GM12878 (cell line): ENCODE measurements around the gene ADAMTS13.

Source experiments
- BHLHE40 ChIP-seq, 2 experiments: fragments of 450-650 bp in 1 of 2; IDR thresholded peaks; 2 replicates each; pipeline ENCODE4 v1.6.1; 2011 to 2017; ENCODE audit warnings: low read depth in 2 of 2, borderline replicate concordance in 1 of 2, improper control_type of control experiment in 1 of 2, low read length in 1 of 2, mild to moderate bottlenecking in 1 of 2
- CHD1 ChIP-seq: IDR thresholded peaks from 2 replicates; pipeline ENCODE4 v1.6.1; 2012; ENCODE audit warnings: low read depth, low read length, improper control_type of control experiment
- CREB1 ChIP-seq: IDR thresholded peaks from 2 replicates; pipeline ENCODE4 v1.6.1; 2012; ENCODE audit warnings: low read depth, mild to moderate bottlenecking, inconsistent platforms
- EZH2 ChIP-seq: IDR thresholded peaks from 2 replicates; pipeline ENCODE4 v1.6.1; 2012; ENCODE audit warnings: low read depth, mild to moderate bottlenecking, control low read depth, inconsistent platforms, low read length, borderline replicate concordance; ENCODE audit not compliant: control insufficient read depth
- MYC ChIP-seq: IDR thresholded peaks from 2 replicates; pipeline ENCODE4 v1.6.1; 2011; ENCODE audit warnings: mild to moderate bottlenecking, low read length, moderate library complexity, inconsistent platforms; ENCODE audit not compliant: insufficient read depth, insufficient replicate concordance, insufficient read length, severe bottlenecking
- NFIC ChIP-seq: IDR thresholded peaks from 2 replicates; pipeline ENCODE4 v1.6.1; 2012; ENCODE audit warnings: low read depth, mild to moderate bottlenecking, inconsistent platforms, low read length, moderate library complexity
- POLR2A ChIP-seq: IDR thresholded peaks from 2 replicates; pipeline ENCODE4 v1.6.1; 2011; ENCODE audit warnings: low read depth, mild to moderate bottlenecking, low read length
- POLR2AphosphoS5 ChIP-seq: IDR thresholded peaks from 2 replicates; pipeline ENCODE4 v1.6.1; 2011; ENCODE audit warnings: mild to moderate bottlenecking, low read length, inconsistent platforms
- RAD21 ChIP-seq: IDR thresholded peaks from 2 replicates; pipeline ENCODE4 v1.6.1; 2011; ENCODE audit warnings: mild to moderate bottlenecking, low read depth, low read length, moderate library complexity; ENCODE audit not compliant: insufficient read depth
- TF ChIP-seq, protein P1 (sequence below), 3 experiments: IDR thresholded peaks in 2 of 3; conservative IDR thresholded peaks in 1 of 3; 2 replicates each; pipeline ENCODE4 v1.5.1; 2011; ENCODE audit warnings: low read depth in 3 of 3, low read length in 3 of 3, mild to moderate bottlenecking in 3 of 3, control low read depth in 2 of 3, moderate library complexity in 2 of 3, inconsistent platforms in 1 of 3, mixed read lengths in 1 of 3; ENCODE audit not compliant: control insufficient read depth in 2 of 3, insufficient read depth in 1 of 3; ENCODE audit errors: extremely low read depth in 1 of 3
- TF ChIP-seq, protein P2 (sequence below): IDR thresholded peaks from 2 replicates; pipeline ENCODE4 v1.6.1; 2012; ENCODE audit warnings: low read length, inconsistent platforms

DNA sequence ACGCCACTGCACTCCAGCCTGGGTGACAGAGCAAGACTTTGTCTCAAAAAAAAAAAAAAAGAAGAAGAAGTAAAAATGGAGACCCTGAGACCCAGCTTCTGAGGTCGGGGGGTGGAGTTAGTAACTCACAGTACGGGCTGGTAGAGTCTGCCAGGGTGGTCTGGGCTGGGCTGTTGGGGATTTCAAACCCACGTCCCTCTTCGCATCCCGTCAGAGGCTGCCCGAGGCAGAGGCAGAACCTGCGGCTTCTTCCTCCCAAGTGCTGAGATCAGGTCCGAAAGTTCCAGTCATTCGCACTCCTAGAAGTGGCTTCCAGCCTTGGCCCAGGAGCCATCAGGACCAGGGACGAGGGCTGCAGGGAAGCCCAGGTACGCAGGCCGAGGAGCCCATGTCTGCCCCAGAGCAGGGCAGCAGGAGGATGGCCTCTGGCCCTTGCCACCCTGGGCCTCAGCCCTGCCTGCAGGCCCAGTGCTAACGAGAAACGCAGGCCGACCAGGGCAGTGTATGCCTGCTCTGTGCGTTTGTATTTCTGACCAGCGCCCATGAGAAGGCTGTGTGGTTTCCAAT is 66.6 kb downstream of the ADAMTS13 start:
- TF ChIP-seq, protein P1, sequence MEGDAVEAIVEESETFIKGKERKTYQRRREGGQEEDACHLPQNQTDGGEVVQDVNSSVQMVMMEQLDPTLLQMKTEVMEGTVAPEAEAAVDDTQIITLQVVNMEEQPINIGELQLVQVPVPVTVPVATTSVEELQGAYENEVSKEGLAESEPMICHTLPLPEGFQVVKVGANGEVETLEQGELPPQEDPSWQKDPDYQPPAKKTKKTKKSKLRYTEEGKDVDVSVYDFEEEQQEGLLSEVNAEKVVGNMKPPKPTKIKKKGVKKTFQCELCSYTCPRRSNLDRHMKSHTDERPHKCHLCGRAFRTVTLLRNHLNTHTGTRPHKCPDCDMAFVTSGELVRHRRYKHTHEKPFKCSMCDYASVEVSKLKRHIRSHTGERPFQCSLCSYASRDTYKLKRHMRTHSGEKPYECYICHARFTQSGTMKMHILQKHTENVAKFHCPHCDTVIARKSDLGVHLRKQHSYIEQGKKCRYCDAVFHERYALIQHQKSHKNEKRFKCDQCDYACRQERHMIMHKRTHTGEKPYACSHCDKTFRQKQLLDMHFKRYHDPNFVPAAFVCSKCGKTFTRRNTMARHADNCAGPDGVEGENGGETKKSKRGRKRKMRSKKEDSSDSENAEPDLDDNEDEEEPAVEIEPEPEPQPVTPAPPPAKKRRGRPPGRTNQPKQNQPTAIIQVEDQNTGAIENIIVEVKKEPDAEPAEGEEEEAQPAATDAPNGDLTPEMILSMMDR (IDR thresholded peaks at IDR 0.05 in 2 of 3, conservative IDR thresholded peaks at IDR 0.05 in 1 of 3; ENCODE audit: control insufficient read depth in 2 of 3, extremely low read depth in 1 of 3, insufficient read depth in 1 of 3, low read depth in 3 of 3, low read length in 3 of 3), result no peak
- TF ChIP-seq BHLHE40 (IDR thresholded peaks at IDR 0.05; ENCODE audit: borderline replicate concordance in 1 of 2, low read depth in 2 of 2, low read length in 1 of 2), result no peak
- TF ChIP-seq RAD21, result no peak
- no peak for TF ChIP-seq POLR2AphosphoS5
- no peak for TF ChIP-seq NFIC
- TF ChIP-seq, protein P2, sequence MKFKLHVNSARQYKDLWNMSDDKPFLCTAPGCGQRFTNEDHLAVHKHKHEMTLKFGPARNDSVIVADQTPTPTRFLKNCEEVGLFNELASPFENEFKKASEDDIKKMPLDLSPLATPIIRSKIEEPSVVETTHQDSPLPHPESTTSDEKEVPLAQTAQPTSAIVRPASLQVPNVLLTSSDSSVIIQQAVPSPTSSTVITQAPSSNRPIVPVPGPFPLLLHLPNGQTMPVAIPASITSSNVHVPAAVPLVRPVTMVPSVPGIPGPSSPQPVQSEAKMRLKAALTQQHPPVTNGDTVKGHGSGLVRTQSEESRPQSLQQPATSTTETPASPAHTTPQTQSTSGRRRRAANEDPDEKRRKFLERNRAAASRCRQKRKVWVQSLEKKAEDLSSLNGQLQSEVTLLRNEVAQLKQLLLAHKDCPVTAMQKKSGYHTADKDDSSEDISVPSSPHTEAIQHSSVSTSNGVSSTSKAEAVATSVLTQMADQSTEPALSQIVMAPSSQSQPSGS, result no peak
- TF ChIP-seq CREB1, result no peak
- no peak for TF ChIP-seq EZH2
- TF ChIP-seq MYC, result no peak
- no peak for TF ChIP-seq CHD1
- TF ChIP-seq POLR2A, result no peak
